ENCODE data around the gene PLPP3.
"Not testable (repeated sequence)": the region's sequence is repeated elsewhere in the genome, so short reads cannot be mapped to it uniquely, and the experiment has no call there.

Gene PLPP3

GRCh38 chr1:56578963-56579875 is at the start of gene PLPP3:
Gene PLPP3, minus strand, starts transcription at chr1:56579563. Its CDS starts 547 bp downstream, at chr1:56579016.
- DNase-seq = peak; percentile 96

GRCh38 chr1:56627636-56628039 is 48.3 kb upstream of the PLPP3 start:
- DNase-seq = no peak

GRCh38 chr1:56627019-56627635 is 47.8 kb upstream of the PLPP3 start:
- no peak for DNase-seq

- DNase-seq = no peak
Observed at GRCh38 chr1:56626546-56626945, 47.2 kb upstream of the PLPP3 start.

- DNase-seq = no peak
Observed at GRCh38 chr1:56625819-56626440, 46.6 kb upstream of the PLPP3 start.

- no peak for DNase-seq
Observed at GRCh38 chr1:56617141-56617540, 37.8 kb upstream of the PLPP3 start.

GRCh38 chr1:56610770-56611169 is 31.4 kb upstream of the PLPP3 start:
- DNase-seq = not testable (repeated sequence)

GRCh38 chr1:56610097-56610496 is 30.7 kb upstream of the PLPP3 start:
- DNase-seq = not testable (repeated sequence)

- not testable (repeated sequence) for DNase-seq
Observed at GRCh38 chr1:56595397-56596191, 16.2 kb upstream of the PLPP3 start.

GRCh38 chr1:56591909-56592308 is 12.5 kb upstream of the PLPP3 start:
- DNase-seq = no peak

- no peak for DNase-seq
Observed at GRCh38 chr1:56590520-56591011, 11.2 kb upstream of the PLPP3 start.

- no peak for DNase-seq
Observed at GRCh38 chr1:56589369-56589768, 10.0 kb upstream of the PLPP3 start.

GRCh38 chr1:56586502-56586901 is 7.1 kb upstream of the PLPP3 start:
- no peak for DNase-seq

GRCh38 chr1:56585985-56586384 is 6.6 kb upstream of the PLPP3 start:
- no peak for DNase-seq

GRCh38 chr1:56584910-56585528 is 5.7 kb upstream of the PLPP3 start:
- peak; percentile 40 for DNase-seq

GRCh38 chr1:56583957-56584468 is 4.7 kb upstream of the PLPP3 start:
- DNase-seq = no peak

- no peak for DNase-seq
Observed at GRCh38 chr1:56580771-56581170, 1.4 kb upstream of the PLPP3 start.

GRCh38 chr1:56578138-56578962 is 1.0 kb downstream of the PLPP3 start:
- DNase-seq = no peak

- DNase-seq = no peak
Observed at GRCh38 chr1:56577406-56578137, 1.8 kb downstream of the PLPP3 start.

- no peak for DNase-seq
Observed at GRCh38 chr1:56576880-56577405, 2.4 kb downstream of the PLPP3 start.
